OCI-LY7 (cell line): Measurements from ENCODE around the gene R3HDML. TPM values are rescaled to one million over a fixed set of nuclear protein-coding genes. Genes with fewer than 3 reads are reported as not detected.

Experiments used
- BruUV-seq: library from RNA; stranded (reverse); fragments of 400-500 nt; replicated peaks from 2 replicates; lab custom pipeline; 2021; lab: Mats Ljungman, UMichigan
- CTCF ChIA-PET: fragments of 300-600 bp; sonication (Branson Sonifier 250); formaldehyde crosslinking; loops from one replicate; lab custom pipeline; 2022; ENCODE audit warnings: antibody characterized with exemption; ENCODE audit not compliant: unreplicated experiment; lab: Charles Lee
- POLR2A ChIA-PET: fragments of 300-600 bp; sonication (Branson Sonifier 250); formaldehyde crosslinking; loops from one replicate; lab custom pipeline; 2022; ENCODE audit warnings: antibody characterized with exemption; lab: Charles Lee
- DNase-seq: peaks from one replicate; pipeline ENCODE4 v3.0.0-alpha.2; 2015; ENCODE audit warnings: low spot score
- H2AFZ ChIP-seq: fragments of 200-600 bp; sonication (generic), shearing (Covaris generic); 2 replicates; pipeline ENCODE4 v1.6.1; 2014; ENCODE audit warnings: mild to moderate bottlenecking, antibody characterized with exemption, low read length, moderate library complexity
- H3K27ac ChIP-seq: fragments of 200-600 bp; sonication (generic); 2 replicates; pipeline ENCODE4 v1.5.1; 2014; ENCODE audit warnings: mixed run types, low read depth, mild to moderate bottlenecking, moderate library complexity, low read length, inconsistent platforms; ENCODE audit not compliant: poor library complexity, severe bottlenecking
- H3K36me3 ChIP-seq: fragments of 200-600 bp; sonication (generic); 2 replicates; pipeline ENCODE4 v1.6.1; 2014; ENCODE audit warnings: mild to moderate bottlenecking, antibody characterized with exemption, low read length, moderate library complexity, mixed read lengths; ENCODE audit not compliant: insufficient read depth
- H3K4me1 ChIP-seq: fragments of 200-600 bp; sonication (generic); 2 replicates; pipeline ENCODE4 v1.5.1; 2014; ENCODE audit warnings: mild to moderate bottlenecking, low read length; ENCODE audit not compliant: insufficient read depth, poor library complexity, severe bottlenecking
- H3K4me2 ChIP-seq: fragments of 200-600 bp; sonication (generic); 2 replicates; pipeline ENCODE4 v1.6.1; 2014; ENCODE audit warnings: mild to moderate bottlenecking, low read length
- H3K4me3 ChIP-seq: fragments of 200-600 bp; sonication (generic); 2 replicates; pipeline ENCODE4 v1.5.1; 2014; ENCODE audit warnings: mild to moderate bottlenecking, low read depth, low read length; ENCODE audit not compliant: poor library complexity, severe bottlenecking
- H3K79me2 ChIP-seq: fragments of 200-600 bp; sonication (generic); 2 replicates; pipeline ENCODE4 v1.6.1; 2016; ENCODE audit warnings: low read depth, mild to moderate bottlenecking, low read length, moderate library complexity, mixed read lengths; ENCODE audit not compliant: insufficient read depth
- H3K9me2 ChIP-seq: fragments of 200-600 bp; sonication (generic); 2 replicates; pipeline ENCODE4 v1.6.1; 2016; ENCODE audit warnings: mild to moderate bottlenecking, low read length, mixed read lengths; ENCODE audit not compliant: insufficient read depth
- H3K9me3 ChIP-seq: fragments of 200-600 bp; sonication (generic); 2 replicates; pipeline ENCODE4 v1.6.1; 2014; ENCODE audit warnings: mild to moderate bottlenecking, mixed run types, low read length, mixed read lengths
- H4K20me1 ChIP-seq: fragments of 200-600 bp; sonication (generic); 2 replicates; pipeline ENCODE4 v1.6.1; 2014; ENCODE audit warnings: mild to moderate bottlenecking, antibody characterized with exemption, low read length, moderate library complexity, mixed read lengths; ENCODE audit not compliant: insufficient read depth
- EZH2phosphoT487 ChIP-seq: fragments of 200-600 bp; sonication (generic); IDR thresholded peaks from 2 replicates; pipeline ENCODE4 v1.6.1; 2018; ENCODE audit warnings: low read depth, borderline replicate concordance, mild to moderate bottlenecking, mixed run types, antibody characterized with exemption, low read length, moderate library complexity, mixed read lengths
- intact Hi-C: fragments of 100-400 bp; cut with micrococcal nuclease; formaldehyde crosslinking; loops from one replicate; pipeline ENCODE4 v1.10.0; 2022; ENCODE audit not compliant: unreplicated experiment
- total RNA-seq, 2 experiments: library from RNA; depleted of rRNA in 1 of 2; stranded (reverse); fragments of >200 nt in 1 of 2; shearing (Covaris generic) in 1 of 2; gene quantifications; 2 replicates each; pipeline ENCODE4 v1.2.3, GENCODE V29; 2014 to 2022
- TF ChIP-seq, protein P1 (sequence below): fragments of 200-600 bp; sonication (generic); conservative IDR thresholded peaks from 2 replicates; pipeline ENCODE4 v1.5.1; 2014; ENCODE audit warnings: mild to moderate bottlenecking, antibody characterized with exemption, low read length, moderate library complexity, mixed read lengths

The R3HDML gene
- total RNA-seq, 2 experiments from 2014 or later, result not detected

DNA sequence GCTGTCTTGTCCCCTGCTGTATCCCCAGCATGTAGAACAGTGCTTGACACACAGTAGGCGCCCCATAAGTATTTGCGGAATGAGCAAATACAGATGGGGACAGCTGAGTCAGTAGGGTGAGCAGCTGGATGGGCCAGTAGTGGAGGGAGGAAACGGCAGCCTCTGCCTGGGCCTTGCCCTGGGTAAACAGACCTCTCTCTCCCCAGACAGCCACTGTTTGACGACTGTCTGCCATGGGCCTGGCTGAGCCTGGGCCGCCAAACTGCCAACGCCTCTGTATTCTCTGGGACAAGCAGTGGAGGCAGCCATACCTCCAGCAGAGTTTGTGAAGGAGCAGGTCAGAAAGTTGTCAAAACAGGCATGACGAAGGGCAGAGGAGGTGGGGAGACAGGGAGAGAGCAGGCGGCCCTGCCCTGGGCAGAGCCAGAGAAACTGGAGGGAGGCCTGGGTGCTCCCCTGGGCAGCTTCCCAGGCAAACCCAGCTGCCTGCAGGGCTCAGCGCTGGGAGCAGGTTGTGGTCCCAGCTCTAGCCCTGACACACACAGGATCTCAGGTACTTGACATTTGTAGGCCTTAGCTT lies 33.9 kb downstream of the R3HDML start:
- H3K79me2 ChIP-seq, result no peaks in the 10 kb centered on the region
- TF ChIP-seq EZH2phosphoT487, result no peak
- TF ChIP-seq, protein P1, sequence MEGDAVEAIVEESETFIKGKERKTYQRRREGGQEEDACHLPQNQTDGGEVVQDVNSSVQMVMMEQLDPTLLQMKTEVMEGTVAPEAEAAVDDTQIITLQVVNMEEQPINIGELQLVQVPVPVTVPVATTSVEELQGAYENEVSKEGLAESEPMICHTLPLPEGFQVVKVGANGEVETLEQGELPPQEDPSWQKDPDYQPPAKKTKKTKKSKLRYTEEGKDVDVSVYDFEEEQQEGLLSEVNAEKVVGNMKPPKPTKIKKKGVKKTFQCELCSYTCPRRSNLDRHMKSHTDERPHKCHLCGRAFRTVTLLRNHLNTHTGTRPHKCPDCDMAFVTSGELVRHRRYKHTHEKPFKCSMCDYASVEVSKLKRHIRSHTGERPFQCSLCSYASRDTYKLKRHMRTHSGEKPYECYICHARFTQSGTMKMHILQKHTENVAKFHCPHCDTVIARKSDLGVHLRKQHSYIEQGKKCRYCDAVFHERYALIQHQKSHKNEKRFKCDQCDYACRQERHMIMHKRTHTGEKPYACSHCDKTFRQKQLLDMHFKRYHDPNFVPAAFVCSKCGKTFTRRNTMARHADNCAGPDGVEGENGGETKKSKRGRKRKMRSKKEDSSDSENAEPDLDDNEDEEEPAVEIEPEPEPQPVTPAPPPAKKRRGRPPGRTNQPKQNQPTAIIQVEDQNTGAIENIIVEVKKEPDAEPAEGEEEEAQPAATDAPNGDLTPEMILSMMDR, result no peak
- no peaks in the 10 kb centered on the region for H3K36me3 ChIP-seq
- no peak for DNase-seq
- H3K4me3 ChIP-seq, result no peak overlapping the region
- CTCF ChIA-PET, result no interaction called here
- no TSS peak for BruUV-seq
- H3K4me1 ChIP-seq, result no peaks in the 10 kb centered on the region
- H3K27ac ChIP-seq, result no peak overlapping the region
- intact Hi-C loops, result no loop called here
- no peaks in the 10 kb centered on the region for H3K9me2 ChIP-seq
- H2AFZ ChIP-seq, result no peak overlapping the region
- POLR2A ChIA-PET, result no interaction called here
- no peaks in the 10 kb centered on the region for H3K9me3 ChIP-seq
- H3K4me2 ChIP-seq, result no peak overlapping the region
- no peaks in the 10 kb centered on the region for H4K20me1 ChIP-seq

- Histone ChIP-seq H3K9me2 (no peaks in the 10 kb centered on the region), H3K79me2 (no peaks in the 10 kb centered on the region), H4K20me1 (no peaks in the 10 kb centered on the region), H3K4me1 (no peaks in the 10 kb centered on the region), H3K36me3 (no peaks in the 10 kb centered on the region), H3K4me2 (no peak overlapping the region), H3K9me3 (no peaks in the 10 kb centered on the region), H3K27ac (no peak overlapping the region), H2AFZ (no peak overlapping the region), H3K4me3 (no peak overlapping the region)
- intact Hi-C loops, result no loop called here
- ChIA-PET CTCF (no interaction called here), POLR2A (no interaction called here)
- BruUV-seq, result no TSS peak
- no peak for DNase-seq
- TF ChIP-seq, protein P1, result no peak
- TF ChIP-seq EZH2phosphoT487, result no peak
Measured at GRCh38 chr20:44382641-44383040, 45.8 kb downstream of the R3HDML start.

DNA sequence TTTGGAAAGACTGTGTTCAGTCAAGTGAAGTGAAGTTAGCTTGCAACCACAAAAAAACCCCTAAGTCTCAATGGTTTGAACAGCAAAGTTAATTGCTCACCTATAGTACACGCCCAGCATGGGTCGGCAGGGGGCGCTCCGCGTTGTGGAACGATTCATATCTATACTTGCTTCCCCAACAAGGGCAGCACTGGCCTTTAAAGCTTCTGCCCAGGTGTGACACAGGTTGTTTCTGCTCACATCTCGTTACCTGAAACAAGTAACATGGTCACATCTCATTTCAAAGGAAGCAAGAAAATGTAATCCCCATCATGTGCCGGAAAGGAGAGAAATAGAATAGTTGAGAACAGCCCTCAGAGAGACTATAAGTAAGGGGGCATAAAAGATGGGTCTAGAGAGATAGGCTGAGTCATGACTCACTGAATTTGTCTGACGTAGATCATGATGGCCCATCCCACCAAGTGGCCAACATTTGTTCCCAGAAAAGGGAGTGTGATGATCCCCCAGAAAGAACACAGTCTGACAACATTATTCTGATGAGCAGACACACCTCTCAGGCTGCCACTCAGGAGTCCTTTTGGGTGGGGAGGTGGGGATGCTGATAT lies 47.7 kb downstream of the R3HDML start:
- Histone ChIP-seq H3K27ac (no peak overlapping the region), H3K4me3 (no peak overlapping the region)
- intact Hi-C loops, result loop anchor here (2.0 kb wide), 1 partner anchor 300 kb away; no protein-coding TSS in a partner anchor

More for the DNA sequence above, 47.7 kb downstream of the R3HDML start:
- no peak overlapping the region for H3K4me2 ChIP-seq
- ChIA-PET CTCF (interaction anchor here (0.6 to 2.7 kb wide), 2 partner anchors 168 to 327 kb away, joined by 3 to 8 read pairs; no protein-coding TSS in a partner anchor), POLR2A (interaction anchor here (1.4 kb wide), 1 partner anchor 166 kb away, joined by 4 read pairs; no protein-coding TSS in a partner anchor)
- H3K9me2 ChIP-seq, result no peaks in the 10 kb centered on the region
- H3K9me3 ChIP-seq, result no peaks in the 10 kb centered on the region
- peak; percentile 79 for DNase-seq
- H3K79me2 ChIP-seq, result no peaks in the 10 kb centered on the region
- no peaks in the 10 kb centered on the region for H3K36me3 ChIP-seq
- H2AFZ ChIP-seq, result no peak overlapping the region
- H4K20me1 ChIP-seq, result no peaks in the 10 kb centered on the region
- BruUV-seq, result no TSS peak
- TF ChIP-seq EZH2phosphoT487, result no peak
- TF ChIP-seq, protein P1, result peak; percentile 99
- H3K4me1 ChIP-seq, result no peaks in the 10 kb centered on the region
